HG03025 (cell line): ENCODE data around the gene TPBGL.

Experiments
- ATAC-seq: cut with Tn5 transposase; IDR thresholded peaks from one replicate; pipeline ENCODE4 v1.9.1; 2021; ENCODE audit warnings: mild to moderate bottlenecking, moderate library complexity; ENCODE audit not compliant: unreplicated experiment, low FRiP score

The TPBGL gene

DNA sequence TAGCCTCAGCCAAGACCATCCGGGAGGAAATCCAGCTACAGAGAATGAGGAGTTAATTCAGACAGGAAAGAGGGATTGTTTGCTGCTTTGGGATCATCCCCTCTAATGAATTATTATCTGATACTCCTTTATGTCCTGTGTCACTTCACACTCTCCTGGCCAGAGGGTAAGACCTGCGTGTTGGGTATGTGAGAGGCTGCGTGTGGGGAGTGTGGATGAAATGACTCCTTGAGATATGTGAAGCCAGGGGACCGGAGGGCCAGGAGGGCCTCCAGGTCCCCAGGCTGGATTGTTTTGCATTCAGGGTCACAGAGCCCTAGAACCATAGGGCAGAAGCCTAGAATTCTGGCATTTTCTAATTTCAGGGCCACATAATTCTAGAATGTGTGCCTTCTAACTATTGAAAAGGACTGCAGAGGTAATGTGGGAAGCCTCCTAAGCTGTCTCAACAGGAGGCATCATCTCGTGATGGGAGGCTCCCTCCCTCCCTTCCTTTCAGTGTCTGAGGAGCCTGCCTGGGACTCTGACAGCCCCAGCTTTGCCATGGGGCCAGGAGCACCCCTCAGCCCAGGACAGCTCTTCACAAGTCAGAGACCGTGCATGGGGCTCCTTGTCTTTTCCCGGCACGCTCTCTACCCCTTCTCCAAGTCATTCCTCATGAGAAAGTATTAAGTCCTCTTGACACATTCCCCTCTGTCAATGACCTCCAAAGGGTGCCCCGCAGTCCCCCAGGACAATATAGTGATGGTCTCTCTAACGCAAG, 3.7 kb downstream of the TPBGL start:
- ATAC-seq, result no peak

DNA sequence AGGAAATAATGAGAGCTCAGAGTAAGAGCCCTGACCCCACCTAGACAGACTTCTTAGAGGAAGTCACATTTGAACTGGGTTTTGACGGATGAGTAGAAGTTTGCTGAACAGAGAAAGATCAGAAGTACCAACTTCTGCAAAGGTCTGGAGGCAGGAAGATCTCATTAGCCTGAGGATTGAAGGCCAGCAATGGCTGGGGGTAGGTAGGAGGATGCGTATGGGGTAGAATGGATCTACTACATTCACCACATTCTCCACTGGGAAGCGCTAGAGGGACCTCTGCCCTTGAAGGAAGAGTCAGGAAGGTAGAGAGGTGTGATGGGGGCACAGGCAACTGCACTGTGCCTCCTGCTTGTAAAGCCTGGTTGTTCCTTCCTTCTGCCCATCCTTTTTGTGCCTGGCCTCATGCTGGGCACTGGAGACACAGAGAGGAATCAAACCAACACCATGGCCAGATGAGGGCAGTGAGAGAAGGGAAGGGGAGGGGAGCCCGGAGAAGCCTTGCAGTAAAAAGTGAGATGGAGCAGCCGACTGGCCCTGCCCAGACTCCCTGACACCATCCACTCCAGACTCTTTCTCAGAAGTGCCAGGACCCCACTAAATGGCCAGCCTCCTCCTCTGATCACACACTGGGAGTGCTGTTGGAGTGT, 4.9 kb downstream of the TPBGL start:
- no peak for ATAC-seq

DNA sequence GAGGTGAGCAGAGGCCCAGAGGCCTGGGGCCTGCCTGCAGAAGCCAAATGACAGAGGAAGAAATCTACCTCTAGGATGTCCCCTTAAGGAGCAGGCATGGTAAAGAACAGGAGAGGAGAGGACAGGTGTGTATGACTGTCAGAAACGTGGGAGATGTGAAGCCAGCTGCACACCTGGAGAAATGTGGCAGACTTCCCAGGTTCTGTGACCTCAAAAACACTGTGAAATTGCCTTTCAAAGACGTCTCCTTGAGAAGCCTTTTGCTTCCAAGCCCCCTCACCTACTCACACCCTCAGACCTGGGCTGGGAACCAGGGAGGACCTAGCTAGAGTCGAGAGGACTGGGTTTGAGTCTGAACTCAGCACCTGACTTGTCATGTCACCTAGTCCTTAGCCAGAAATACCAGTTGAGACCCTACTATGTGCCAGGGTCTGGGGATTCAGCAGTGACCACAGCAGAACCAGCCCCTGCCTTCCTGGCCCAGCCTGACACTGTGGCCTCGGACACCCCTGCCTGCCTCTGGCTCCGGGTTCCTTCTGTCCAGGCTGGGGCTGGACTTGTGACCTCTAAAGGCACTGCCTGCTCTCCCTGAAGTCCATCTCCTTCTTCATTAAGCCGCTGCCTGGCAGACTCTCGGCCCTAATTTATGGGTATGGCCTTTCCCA, 5.6 kb downstream of the TPBGL start:
- ATAC-seq, result no peak

DNA sequence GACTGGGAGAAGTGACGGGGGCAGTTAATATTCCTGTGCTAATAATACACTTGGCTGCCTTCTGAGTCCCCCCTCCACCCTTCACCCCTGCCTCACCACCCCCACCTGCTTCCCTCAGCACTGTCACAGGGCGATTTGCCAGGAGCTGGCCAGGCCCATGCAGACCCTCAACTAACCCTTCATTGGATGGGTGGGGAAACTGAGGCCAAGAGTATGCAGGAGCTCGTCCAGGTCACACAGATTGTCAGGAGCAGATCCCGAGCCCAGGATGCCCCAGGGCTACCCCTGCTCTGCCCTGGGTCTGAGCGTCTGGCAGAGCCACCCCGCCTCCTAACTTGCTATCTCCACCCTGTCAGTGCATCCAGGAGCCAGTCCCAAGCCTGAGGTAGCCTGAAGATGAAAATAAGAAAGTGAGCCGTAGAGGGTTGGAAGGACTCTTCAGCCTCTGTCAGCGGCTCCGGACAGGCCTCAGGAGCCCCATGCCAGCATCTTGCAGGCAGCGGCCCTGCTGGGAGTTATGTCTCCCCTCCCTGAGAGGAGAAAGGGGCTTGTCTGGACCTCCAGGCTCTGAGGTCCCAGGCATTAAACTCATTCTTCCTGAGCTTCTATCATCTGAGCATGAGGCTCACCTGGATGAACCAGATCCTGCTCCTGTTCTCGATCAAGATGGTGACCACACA, 6.2 kb downstream of the TPBGL start:
- ATAC-seq, result no peak

DNA sequence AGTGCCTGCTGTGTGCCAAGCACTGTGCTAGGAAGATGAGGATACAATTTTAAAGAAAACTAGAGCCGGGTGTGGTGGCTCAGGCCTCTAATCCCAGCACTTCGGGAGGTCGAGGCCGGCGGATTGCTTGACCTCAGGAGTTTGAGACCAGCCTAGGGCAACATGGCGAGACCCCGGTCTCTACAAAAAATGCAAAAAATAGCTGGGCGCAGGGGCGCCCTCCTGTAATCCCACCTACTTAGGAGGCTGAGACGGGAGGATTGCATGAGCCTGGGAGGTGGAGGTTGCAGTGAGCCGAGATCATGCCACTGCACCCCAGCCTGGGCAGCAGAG, 8.3 kb downstream of the TPBGL start:
- no peak for ATAC-seq

DNA sequence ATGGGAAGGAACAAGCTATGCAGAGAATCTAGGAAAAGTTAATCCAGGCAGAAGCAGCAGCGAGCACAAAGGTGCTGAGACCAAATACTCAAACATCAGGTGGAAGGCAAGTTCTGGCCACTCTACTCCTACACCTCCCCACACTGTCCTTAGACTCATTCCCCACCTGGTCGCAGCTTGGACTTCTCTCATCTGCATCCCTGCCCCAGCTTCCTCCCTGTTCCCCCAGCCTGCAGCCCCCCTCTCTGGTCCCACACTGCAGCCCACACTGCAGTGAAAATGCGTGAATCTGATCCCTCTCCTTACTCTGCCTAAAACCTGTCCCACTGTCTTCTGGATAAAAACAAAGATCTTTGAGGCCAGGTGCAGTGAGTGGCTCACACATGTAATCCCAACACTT, 9.1 kb downstream of the TPBGL start:
- ATAC-seq, result no peak

DNA sequence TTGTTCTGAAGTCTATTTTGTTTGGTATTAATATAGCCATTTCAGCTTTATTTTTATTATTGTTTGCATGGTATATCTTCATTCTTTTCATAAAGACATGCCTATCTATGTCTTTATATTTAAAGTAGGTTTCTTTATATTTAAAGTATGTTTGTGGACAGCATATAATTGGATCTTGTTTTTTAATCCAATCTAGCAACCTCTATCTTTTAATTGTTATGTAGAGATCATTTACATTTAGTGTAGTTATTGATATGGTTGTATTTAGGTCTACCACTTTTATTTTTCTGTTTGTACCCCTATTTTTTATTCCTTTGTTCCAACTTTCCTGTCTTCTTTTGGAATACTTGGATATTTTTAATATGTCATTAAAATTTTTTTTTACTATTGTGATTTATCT, 13.8 kb downstream of the TPBGL start:
- ATAC-seq, result no peak

DNA sequence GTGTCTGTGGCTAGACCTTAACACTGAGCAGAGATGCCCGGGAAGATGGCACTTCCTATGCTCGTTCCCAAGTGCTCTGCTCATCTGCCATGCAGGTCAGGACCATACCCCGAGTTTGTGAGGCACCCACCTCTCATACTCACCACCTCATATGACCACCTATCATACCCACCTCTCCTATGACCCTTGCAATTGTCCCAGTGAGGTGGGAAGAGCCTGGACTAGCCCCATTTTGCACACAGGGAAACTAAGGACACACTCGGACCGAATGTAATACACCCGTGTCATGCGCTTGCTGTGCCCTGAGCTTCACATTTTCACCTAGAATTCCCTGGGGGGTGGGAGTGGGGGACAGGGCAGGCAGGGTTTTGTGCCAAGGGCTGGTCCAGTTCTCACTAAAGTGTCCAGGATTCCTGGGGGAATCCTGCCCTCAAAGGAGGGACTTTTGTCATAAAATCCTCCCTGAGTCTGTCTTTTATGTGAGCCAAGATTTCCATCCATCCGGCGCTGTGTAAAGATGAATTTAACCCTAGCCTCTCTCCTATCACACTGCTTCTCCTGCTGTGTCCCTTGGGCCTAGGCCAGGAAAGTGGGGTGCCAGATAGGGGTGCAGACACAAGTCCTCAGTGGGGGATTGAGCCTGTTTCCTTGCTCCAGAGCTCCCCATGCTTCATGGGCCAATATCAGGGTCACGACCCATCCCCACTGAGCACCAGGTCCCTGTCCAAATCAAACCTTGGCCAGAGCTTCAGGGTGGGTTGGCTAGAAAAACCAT, 20.0 kb downstream of the TPBGL start:
- no peak for ATAC-seq

DNA sequence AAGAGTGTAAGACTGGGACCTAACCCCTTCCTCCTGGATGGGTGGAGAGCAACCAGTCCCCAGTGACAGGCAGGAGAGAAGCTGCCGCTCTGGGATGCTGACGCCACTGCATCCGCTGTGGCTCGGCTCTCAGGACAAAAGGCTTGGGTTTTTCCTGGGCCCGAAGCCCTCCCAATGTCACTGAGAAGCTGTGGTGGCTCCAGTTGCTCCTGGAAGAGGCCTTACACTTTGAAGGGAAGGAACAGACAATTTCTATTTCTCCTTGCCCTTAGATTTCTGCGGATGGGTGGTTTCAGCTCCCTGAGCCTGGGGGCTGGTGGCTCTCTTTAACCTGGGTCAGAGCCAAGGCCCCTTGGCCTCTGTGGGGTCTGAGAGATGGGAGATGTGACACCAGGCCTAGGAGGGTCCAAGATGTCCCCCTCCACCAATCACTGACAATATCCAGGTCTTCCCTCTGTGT, 21.4 kb downstream of the TPBGL start:
- no peak for ATAC-seq

DNA sequence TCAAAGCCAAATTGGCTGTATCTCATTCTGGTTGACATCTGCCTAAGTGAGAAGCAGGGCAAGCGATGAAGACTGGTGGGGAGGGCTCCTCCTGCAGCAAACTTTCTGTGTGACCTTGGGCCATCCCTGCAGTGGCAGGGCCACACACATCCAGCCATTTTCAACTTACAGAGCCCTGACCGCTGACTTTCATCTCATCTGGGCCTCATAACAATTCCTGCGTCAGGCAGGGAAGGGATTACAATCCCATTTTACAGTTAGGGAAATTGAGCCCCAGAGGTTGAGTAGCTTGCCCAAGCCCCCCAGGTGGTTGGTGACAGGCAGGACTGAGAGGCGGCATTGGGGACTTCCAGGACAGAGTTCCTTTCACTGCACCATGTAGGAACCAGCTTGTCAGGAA, 21.9 kb downstream of the TPBGL start:
- ATAC-seq, result no peak

DNA sequence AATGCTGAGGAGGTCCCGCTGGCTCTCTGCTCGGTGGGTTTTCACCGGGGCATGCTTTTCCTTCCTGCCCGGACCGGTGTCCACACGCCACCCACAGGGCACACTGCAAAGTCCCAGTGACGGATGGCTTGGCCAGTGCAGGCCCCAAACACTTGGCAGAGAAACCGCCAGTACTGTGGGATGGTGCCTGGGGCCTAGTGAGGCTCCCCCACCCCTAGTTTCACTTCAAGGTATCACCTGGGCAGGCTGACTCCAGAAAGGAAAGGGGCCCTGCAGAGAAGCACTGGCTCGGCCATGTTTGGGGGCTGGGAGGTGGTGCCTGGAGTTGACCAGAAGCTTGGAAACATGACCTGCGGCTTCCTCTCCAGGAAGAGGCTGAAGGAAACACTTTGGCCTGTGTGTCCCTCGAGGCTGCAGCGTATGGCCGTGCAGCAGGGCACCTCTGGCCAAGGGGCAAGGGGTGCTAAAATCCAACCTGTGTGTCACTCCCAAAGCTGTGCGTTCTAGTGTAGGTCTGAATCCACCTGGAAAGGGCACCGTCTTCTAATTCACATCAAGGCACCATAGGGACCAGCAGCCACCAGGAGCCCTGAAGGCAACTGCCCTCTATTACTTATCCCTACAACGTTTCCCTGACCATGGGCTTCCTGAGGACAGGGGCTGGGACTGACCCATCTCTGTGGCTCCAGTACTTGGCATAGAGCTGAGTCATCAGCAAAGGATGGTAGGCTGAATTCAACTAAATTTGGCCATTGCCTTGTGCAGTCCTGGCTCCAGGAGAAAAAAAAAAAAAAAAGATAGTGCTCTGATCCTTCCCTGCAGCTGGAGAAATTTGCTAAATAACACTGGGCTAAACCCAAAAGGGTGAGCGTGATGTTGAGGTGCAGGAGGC, 22.6 kb downstream of the TPBGL start:
- no peak for ATAC-seq

DNA sequence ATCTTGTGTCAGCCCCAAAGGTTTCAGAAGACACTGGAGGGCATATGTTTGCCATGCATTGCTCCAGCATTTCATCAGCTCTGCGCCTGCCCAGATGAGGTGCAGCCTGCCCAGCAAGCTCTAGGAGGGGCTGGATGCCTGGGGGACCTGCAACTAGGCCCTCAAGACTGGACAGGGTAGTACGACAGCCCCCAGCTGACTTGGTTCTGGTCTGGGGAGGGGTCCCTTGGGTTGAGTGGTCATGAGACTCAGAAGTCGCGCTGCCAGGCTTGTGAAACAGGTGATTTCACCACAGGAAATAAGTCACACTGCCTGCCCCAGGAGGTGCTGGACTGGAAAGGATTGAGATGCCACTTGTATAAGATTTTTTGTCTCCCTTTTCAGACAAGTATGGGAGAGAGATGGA, 23.4 kb downstream of the TPBGL start:
- no peak for ATAC-seq

DNA sequence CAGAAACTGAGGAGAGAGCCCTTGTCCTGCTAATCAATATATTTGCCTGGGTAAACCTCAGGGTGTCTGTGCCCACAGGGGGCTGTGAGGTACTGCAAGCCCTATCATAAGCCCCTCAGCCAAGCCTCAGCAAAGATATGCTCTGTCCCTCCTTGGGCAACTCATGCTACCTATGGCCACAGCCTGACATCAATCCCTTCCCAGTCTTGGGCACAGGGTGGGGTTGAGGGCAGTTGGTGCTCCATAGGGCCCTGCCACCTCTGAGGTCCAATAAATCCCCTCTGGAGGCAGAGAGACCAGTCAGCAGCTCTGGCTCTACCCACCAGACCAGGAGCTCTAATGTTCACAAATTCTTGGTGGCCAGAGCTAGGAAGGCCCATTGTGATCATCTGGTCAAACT, 23.8 kb downstream of the TPBGL start:
- no peak for ATAC-seq

DNA sequence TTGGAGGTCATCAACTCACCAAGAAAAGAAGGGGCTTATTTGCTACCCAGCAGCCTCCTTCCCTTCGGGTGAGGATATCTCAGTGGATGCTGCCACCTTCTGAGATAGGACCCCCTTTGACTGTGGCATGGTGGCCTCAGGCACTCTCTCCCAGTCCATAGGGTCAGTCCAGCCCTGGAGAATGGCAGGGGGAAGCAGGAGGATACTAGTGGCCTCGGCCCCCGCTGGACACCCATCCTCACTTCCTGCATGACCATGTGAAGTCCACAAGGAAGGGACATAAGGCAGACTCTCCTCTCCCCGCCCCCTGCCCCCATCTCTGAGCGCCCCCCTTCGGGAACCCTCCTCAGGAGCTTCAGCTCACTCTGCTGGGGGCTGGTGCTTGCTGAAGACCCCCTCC, 24.4 kb downstream of the TPBGL start:
- no peak for ATAC-seq

DNA sequence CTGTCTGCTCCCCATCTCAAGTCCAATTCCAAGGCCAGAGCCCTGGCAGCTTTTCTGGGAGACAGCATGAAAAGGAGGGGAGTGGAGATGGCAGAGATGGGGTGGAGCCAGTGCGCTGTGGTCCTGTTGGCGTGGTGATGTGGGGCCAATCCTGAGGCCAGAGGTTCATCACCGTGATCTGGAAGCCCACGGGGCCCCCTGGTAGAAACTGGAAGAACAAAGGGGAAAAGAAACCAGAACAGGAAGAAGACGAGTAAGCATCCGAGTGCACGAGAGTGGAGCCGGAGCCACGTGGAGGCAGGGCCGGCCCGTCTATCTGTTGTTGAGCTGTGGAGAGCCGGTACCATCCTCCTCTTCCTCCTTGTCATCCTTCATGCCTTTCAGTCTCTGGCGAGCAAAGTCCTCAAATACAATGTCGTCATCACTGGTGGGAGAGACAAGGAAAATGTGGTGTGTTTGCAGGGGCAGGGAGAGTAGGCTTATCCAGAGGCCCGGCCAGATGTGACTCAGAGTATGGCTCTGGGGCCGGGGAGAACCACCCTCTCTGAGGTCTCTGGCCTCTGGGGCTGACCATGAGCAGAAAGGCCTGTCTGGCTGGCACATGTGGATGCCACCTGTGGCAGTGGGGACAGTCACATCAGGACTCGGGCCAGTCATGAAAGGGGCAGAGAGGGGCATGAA, 25.4 kb downstream of the TPBGL start:
- no peak for ATAC-seq

DNA sequence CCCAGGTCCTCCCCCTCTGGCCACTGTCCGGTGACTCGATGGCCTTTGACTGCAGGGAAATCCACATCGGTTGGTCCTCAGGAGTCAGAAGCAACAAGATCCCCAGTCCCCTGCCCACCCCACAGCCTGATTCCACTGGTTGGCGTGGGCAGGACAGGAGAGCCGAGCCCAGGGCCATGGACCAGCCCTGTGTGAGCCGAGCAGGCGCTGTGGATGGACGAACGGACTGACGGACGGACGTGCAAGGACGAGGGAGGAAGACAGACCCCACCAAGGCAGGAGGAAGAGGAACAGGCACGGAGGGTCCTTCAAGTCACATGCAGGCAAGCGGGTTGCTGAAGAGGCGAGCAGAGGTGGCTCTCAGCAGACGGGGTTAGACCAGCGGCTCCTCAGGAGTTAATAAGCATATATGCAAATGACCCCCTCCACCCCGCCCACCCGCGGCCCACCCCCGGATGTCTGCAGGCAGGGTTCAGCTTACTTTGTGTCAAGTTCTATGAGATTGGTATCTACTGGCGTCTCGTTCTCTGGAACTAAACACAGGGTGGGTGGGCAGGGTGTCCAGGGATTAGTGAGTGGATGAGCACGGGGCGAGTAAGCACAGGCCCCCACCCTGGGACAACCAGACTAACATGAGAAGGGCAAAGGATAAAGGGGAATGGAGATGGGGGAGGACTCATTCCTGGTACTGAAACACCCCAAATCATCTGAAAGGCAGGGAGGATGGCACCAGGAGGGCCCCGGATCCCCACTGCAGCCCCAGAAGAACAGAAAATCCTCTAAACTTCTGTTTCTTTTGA, 26.8 kb downstream of the TPBGL start:
- ATAC-seq, result no peak

DNA sequence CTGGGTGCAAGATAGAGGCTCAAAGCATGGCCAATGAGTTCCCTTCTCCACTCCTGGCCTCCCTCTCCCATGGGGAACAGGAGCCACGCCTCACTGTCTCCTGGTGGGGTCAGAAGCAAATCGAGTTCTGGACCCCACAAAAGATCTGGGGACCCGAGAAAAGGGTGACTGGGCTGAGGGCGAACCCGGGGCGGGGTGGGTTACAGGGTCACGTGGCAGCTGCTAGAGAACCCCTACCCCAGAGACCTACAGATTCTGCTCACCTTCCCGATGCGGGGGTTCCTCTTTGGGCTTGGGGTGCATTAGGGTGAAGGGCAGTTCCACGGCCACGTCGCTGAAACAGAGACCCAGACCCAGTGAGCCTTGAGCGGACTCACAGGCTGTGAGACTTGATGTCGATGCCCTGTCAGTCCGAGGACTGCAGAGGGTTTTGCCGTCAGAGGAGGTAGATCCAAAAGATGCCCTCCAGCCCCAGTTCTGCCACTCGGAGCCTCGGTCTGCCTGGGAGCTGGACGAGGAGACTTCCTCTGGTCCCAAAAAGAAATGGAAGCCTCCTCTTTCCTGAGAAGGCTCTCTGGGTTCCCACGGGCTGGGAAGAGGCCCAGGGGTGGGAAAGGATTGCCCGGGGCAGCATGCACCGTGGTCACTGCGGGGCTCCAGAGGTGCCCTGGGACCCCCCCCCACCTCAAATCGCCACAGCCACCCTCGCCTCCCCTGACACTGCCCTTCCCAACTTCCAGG, 28.2 kb downstream of the TPBGL start:
- ATAC-seq, result no peak

DNA sequence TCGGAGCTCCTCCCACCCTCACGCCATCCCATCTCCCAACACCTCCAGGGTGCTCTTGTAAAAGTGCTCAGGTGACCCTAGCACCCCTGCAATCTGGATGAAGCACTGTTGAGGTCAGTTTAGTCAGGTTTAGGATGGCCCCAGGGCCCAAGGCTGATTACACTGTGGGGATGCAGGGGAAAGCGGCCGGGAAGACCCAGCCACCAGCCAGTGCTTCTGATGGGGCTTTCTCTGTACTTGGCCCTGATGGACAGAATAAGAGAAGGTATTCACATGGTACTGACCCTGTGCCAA, 28.7 kb downstream of the TPBGL start:
- ATAC-seq, result no peak
